HG03457 (cell line): ENCODE data around the gene ZNF100.
"Not testable (repeated sequence)": the region's sequence is repeated elsewhere in the genome, so short reads cannot be mapped to it uniquely, and the experiment has no call there.

Experiments used
- ATAC-seq: cut with Tn5 transposase; IDR thresholded peaks from one replicate; pipeline ENCODE4 v1.9.1; 2021; ENCODE audit warnings: moderate number of reproducible peaks; ENCODE audit not compliant: unreplicated experiment

ZNF100 gene

DNA sequence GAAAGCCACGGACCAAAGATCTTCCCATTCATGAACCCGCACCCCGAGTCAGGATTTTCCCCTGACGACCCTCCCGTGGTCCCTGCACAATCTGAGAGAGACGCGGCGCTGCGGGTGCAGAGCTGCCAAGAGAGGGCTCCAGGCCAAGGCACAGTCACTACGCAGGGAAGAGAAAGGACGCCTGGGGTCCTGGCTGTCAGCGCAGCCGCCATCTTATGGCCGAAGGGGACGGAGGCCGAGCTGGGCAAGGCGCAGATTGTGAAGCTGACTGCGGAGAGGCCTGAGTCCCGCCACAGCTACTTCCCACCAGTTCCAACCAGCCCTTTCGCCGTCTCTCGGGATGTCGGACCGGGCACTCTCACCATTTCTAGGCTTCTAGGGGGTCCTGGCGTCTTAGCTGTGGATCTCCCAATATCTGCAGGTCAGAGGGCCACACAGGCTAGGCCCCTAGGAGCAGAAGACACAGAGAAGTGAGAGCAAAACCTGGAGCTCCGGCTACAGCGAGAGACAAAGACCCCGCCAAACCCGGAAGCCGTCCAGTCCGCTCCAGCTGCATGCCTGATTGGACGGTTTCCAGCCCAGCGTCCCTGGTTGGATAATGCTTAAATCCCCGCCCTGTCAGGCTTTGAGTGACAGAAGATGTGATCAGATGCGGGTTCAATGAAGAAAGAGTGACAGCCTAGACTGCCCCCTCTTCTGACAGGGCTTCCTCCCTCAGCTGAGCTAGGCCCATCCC, at the start of gene ZNF100:
TSS of gene ZNF100 (minus strand) at position 515 of the 736 bp plus-strand sequence. CDS start at position 365, 150 bp downstream.
- ATAC-seq, result peak; percentile 84

DNA sequence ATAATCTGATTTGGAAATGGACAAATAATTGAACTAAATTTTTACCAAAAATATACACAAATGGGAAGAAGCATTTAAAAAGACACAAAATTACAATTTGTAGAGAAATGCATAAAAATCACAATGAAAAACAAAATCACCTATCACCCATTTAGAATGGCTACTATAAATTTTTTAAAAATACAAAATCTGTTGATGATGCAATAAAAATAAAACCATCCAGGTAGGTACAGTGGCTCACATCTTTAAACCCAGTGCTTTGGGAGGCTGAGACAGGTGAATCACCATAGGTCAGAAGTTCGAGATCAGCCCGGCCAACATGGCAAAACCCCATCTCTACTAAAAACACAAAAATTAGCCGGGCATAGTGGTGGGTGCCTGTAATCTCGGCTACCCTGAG, 45.1 kb upstream of the ZNF100 start:
- no peak for ATAC-seq

- not testable (repeated sequence) for ATAC-seq
These were observed 41.1 kb upstream of the ZNF100 start for GRCh38 chr19:21808400-21809000.

GRCh38 chr19:21789466-21790085, 22.2 kb upstream of the ZNF100 start:
- no peak for ATAC-seq

DNA sequence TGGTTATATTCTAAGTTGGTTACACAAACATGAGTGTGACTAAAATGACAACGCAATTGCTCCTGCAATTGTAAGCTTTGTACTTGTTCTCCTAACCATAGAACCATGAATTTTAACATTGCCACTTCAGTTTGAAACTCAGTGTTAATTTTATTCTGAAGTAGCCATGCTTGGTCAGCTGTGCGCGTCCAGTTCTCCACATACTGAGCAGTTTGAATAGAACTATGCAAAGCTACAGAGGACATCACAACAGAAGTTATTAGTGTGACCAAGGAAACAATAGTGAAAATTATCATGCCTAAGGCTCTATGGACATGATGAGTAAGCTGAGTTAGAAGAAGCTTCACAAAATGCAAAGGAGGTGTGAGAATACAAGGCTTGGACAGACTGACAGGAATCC, 19.6 kb upstream of the ZNF100 start:
- ATAC-seq, result no peak

- not testable (repeated sequence) for ATAC-seq
These were observed 8.4 kb upstream of the ZNF100 start for GRCh38 chr19:21775792-21776191.

- ATAC-seq, result not testable (repeated sequence)
These were observed 694 bp downstream of the ZNF100 start for GRCh38 chr19:21766705-21767064.

DNA sequence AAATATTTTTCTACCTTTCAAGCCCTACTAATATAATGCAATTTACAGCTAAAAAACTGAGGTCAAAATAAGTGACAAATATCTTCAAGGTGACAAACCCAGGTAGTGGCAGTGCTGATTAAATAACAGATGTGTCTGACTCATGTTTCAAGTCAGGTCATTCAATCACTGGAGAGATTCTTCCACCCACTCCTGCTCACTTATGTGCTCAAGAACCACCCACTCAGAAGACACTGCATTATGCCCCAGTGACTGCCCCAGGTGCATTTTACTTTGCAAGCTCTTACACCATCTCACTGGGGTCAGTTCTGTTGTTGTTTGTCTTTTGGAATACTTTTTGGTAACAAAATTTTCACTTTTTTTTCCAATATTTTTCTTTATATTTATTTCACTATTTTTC, 2.2 kb downstream of the ZNF100 start:
- ATAC-seq, result no peak

DNA sequence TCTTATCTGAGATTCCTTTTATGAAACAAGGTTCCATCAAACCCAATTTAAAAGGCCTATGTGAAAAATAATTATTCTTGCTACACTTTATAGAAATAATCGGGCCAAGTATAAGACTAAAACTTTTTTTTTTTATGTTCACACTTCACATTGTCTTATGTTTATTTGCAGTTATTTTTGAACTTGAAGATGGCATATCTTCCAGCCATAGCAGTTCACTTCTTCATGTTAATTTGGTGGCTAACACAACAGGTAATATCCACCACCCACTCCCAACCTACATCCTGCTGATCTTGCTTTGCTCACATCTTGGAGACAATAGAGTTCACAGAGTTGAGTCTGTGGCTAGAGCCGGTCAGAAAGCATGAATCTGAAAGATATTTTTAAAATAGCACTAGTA, 5.8 kb downstream of the ZNF100 start:
- ATAC-seq, result not testable (repeated sequence)

GRCh38 chr19:21758296-21758695, 9.1 kb downstream of the ZNF100 start:
- no peak for ATAC-seq

- not testable (repeated sequence) for ATAC-seq
These were observed 11.8 kb downstream of the ZNF100 start for GRCh38 chr19:21755555-21755954.

DNA sequence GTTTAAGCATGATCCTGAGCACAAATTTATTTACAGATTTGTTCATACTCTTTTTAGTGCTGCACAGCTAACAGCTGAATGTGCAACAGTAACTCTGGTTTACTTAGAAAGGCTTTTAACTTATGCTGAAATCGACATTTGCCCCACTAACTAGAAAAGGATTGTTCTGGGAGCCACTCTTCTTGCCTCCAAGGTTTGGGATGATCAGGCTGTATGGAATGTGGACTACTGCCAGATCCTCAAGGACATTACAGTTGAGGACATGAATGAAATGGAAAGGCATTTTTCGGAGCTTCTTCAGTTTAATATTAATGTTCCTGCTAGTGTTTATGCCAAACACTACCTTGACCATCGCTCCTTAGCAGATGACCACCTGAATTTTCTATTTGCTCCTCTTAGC, 16.0 kb downstream of the ZNF100 start:
- ATAC-seq, result no peak

DNA sequence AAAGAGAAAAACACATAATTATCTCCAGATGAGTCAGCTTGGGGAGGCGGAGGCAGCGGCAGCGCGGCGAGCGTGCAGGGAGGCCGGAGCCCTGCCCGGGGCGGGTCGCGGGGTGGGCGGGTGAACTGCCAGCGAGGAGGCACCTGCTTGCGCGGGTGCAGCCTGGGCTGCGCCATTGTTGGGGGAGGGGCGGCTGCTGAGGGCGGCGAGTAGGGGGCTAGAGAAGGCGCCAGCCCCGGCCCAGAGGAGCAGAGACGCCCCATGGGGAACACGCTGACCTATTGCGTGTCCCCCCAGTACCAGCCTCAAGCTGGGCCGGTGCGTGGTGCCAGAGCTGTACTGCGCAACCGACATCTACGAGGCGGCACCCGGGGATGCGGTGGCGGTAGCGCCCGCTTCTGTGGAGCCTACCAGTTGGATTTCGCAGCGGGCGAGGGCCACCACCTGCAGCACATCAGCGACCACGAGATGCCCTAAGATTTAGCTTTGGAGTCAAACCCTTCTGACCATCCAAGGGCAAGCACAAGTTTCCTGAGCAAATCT, 16.7 kb downstream of the ZNF100 start:
- ATAC-seq, result no peak

DNA sequence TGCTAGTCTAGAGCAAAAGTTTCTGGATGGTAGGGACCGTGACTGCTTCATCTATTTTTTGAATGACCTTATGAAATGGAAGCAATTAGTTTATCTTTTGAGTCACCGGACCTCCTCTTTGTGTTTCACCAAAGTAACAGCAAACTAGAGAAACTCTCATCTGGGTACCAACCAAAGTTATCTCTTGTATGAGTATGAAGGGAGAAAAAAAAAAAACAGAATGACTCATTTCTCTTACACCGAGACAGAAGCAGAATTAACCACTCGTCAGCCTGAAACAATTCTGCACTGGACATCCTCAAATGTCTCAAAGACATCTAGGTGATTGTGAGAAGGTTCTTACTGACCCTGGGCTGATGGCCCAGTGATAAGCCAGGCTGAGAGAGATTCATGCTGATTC, 18.3 kb downstream of the ZNF100 start:
- no peak for ATAC-seq

- ATAC-seq, result no peak
These were observed 19.3 kb downstream of the ZNF100 start for GRCh38 chr19:21748088-21748487.

DNA sequence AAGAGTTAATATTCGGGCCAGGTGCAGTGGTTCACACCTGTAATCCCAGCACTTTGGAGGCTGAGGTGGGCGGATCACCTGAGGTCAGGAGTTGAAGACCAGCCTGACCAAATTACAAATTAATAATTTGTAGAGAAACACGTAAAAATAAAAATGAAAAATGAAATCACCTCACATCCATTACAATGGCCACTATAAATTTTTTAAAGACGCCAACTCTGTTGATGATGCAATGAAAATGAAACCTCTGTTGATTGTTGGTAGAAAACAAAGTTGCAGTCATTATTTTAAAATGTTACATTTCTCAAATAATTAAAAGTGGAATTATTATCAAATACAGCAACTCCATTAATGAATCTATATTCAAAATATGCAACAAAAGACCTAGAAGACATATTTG, 26.8 kb downstream of the ZNF100 start:
- ATAC-seq, result no peak

GRCh38 chr19:21726942-21727747, 40.2 kb downstream of the ZNF100 start:
- not testable (repeated sequence) for ATAC-seq

DNA sequence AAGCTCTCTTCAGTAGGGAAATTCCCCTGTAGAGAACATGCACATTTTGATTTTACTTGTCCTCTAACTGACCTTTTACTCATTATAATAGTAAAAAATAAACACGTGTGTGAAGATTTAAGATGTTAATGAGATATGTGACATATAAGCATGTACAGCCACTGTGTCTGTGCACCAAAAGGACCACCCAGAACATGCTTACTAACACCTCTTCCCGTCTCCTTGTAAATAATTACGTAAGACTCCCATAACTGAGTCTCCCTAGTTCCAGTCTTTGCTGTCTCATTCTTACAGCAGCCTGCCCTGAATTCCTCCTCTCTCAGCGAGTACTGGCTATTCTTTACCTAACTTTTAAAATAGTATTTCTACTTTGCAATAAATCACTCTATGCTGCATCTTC, 53.6 kb downstream of the ZNF100 start:
- ATAC-seq, result no peak

DNA sequence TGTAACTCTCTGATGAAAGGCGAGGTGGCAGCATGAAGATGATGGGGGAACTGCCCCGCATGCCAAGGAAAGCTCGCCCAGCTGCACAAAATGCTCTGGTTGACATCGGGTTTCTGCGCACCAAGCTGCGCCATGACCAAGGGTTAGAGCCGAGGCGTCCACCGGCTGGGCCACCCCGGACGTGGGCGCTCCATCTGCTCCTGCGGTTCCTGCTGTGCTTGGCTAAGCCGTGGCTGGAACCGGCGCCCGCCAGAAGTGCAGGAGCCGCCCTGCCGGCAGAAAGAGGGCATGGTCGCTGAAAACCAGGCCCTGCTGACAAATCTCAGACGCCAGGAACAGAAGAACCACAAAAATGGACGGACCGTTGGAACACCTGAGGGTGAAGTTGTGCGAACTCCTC, 57.9 kb downstream of the ZNF100 start:
- ATAC-seq, result no peak

- not testable (repeated sequence) for ATAC-seq
These were observed 59.5 kb downstream of the ZNF100 start for GRCh38 chr19:21707878-21708277.

GRCh38 chr19:21707065-21707464, 60.3 kb downstream of the ZNF100 start:
- no peak for ATAC-seq
